GM12872 (cell line): ENCODE results near the gene CDKN2B-AS1.

Source experiments
- CTCF ChIP-seq: IDR thresholded peaks from 3 replicates; pipeline ENCODE4 v1.5.1; 2011; ENCODE audit warnings: low read depth, mild to moderate bottlenecking, low read length, moderate library complexity; ENCODE audit not compliant: insufficient read depth

Gene CDKN2B-AS1

DNA sequence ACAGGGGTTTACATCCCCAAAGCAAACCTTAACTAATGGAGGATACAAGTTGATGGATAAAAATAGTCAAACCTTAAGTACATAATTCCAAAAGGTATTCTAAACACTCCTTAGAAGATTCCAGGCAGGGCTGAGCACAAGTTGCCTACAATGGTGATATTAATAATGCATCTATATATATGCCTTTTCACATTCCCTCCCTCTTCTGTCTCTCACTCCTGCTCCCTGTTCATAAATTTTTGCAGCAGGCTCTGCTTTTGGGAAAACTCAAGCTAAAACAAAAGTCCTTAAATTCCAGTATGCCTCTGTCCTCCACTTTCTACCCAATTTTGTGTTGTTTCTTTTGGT lies 153.9 kb downstream of the CDKN2B-AS1 start:
- no peak for TF ChIP-seq CTCF

- no peak for TF ChIP-seq CTCF
Observed at GRCh38 chr9:22148876-22149637, 154.5 kb downstream of the CDKN2B-AS1 start.

- TF ChIP-seq CTCF: no peak
Observed at GRCh38 chr9:22154064-22154463, 159.5 kb downstream of the CDKN2B-AS1 start.

DNA sequence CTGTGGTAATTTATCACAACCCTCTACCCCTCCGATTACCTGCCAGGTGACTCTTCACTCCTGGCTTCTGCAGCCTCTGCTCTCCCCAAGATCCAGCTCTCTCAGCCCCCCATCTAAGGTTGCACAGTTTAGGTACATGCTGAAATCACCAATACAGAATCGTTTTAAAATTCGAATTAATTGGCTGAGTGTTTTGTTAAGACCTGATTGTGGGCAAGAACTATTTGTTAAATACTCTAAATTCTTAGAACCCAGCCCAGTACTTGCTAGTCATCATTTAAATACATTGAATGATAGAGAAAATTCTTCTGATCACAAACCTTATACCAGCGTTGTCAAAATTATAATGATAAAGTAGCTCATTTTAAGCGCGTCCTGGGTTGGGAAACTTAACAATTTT lies 162.0 kb downstream of the CDKN2B-AS1 start:
- no peak for TF ChIP-seq CTCF

- no peak for TF ChIP-seq CTCF
Observed at GRCh38 chr9:22157276-22157675, 162.7 kb downstream of the CDKN2B-AS1 start.

GRCh38 chr9:22157828-22158227 lies 163.2 kb downstream of the CDKN2B-AS1 start:
- no peak for TF ChIP-seq CTCF

DNA sequence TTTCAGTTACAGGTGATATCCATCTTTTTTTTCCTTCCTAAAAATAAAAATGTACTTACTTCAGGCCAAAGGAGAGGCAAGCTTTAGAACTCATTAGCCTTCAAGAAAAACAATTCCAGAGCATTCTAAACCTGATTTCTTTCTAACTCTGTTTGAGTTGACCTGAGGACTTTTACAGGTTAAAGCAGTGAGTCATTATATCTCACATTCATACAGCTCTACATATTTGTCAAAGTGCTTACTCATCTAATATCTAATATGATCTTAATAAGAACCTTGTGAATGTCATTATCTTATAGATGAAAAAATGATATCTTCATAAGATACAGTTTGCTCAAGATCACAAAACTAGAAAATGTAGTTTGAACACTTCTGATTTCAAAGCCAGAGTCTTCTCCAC lies 163.7 kb downstream of the CDKN2B-AS1 start:
- no peak for TF ChIP-seq CTCF
